HEK293 (cell line): ENCODE results near the gene SUSD4.

Experiments
- BCL11A ChIP-seq: fragments of 450-650 bp; formaldehyde crosslinking; IDR thresholded peaks from 2 replicates; pipeline ENCODE4 v1.5.1; 2016; ENCODE audit warnings: low read depth, missing biosample characterization, missing genetic modification characterization
- CTCF ChIP-seq: fragments of 450-650 bp; formaldehyde crosslinking; IDR thresholded peaks from 2 replicates; pipeline ENCODE4 v1.5.1; 2016; ENCODE audit warnings: missing biosample characterization, missing genetic modification characterization
- ZNF24 ChIP-seq: fragments of 450-650 bp; formaldehyde crosslinking; IDR thresholded peaks from 2 replicates; pipeline ENCODE4 v1.5.1; 2016; ENCODE audit warnings: missing biosample characterization, missing genetic modification characterization
- ZNF302 ChIP-seq: fragments of 450-650 bp; formaldehyde crosslinking; IDR thresholded peaks from 2 replicates; pipeline ENCODE4 v1.5.1; 2016; ENCODE audit warnings: missing biosample characterization, missing genetic modification characterization, low read depth
- ZNF629 ChIP-seq: fragments of 450-650 bp; formaldehyde crosslinking; IDR thresholded peaks from 2 replicates; pipeline ENCODE4 v1.5.1; 2017; ENCODE audit warnings: missing biosample characterization, missing genetic modification characterization
- TF ChIP-seq, protein P1 (sequence below): fragments of 450-650 bp; formaldehyde crosslinking; IDR thresholded peaks from 2 replicates; pipeline ENCODE4 v1.5.1; 2017; ENCODE audit warnings: missing biosample characterization, missing genetic modification characterization
- TF ChIP-seq, protein P2 (sequence below): fragments of 450-650 bp; formaldehyde crosslinking; optimal IDR thresholded peaks from 2 replicates; pipeline ENCODE3; 2016; ENCODE audit warnings: missing biosample characterization, mild to moderate bottlenecking, missing genetic modification characterization

GRCh38 chr1:223308136-223308535 lies 55.8 kb downstream of the SUSD4 start:
- TF ChIP-seq BCL11A (tag by site-specific recombination) (no peak), CTCF (no peak), ZNF302 (no peak), ZNF629 (tag by site-specific recombination) (no peak), ZNF24 (tag by site-specific recombination) (no peak)
- TF ChIP-seq, protein P1, sequence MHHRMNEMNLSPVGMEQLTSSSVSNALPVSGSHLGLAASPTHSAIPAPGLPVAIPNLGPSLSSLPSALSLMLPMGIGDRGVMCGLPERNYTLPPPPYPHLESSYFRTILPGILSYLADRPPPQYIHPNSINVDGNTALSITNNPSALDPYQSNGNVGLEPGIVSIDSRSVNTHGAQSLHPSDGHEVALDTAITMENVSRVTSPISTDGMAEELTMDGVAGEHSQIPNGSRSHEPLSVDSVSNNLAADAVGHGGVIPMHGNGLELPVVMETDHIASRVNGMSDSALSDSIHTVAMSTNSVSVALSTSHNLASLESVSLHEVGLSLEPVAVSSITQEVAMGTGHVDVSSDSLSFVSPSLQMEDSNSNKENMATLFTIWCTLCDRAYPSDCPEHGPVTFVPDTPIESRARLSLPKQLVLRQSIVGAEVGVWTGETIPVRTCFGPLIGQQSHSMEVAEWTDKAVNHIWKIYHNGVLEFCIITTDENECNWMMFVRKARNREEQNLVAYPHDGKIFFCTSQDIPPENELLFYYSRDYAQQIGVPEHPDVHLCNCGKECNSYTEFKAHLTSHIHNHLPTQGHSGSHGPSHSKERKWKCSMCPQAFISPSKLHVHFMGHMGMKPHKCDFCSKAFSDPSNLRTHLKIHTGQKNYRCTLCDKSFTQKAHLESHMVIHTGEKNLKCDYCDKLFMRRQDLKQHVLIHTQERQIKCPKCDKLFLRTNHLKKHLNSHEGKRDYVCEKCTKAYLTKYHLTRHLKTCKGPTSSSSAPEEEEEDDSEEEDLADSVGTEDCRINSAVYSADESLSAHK = no peak
- TF ChIP-seq, protein P2, sequence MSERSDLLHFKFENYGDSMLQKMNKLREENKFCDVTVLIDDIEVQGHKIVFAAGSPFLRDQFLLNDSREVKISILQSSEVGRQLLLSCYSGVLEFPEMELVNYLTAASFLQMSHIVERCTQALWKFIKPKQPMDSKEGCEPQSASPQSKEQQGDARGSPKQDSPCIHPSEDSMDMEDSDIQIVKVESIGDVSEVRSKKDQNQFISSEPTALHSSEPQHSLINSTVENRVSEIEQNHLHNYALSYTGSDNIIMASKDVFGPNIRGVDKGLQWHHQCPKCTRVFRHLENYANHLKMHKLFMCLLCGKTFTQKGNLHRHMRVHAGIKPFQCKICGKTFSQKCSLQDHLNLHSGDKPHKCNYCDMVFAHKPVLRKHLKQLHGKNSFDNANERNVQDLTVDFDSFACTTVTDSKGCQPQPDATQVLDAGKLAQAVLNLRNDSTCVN (tag by site-specific recombination) = no peak
